GM20431 (cell line): ENCODE results near the gene ZNF587B.
"Not testable (repeated sequence)": the region's sequence is repeated elsewhere in the genome, so short reads cannot be mapped to it uniquely, and the experiment has no call there.

Experiments
- in situ Hi-C: fragments of 300-500 bp; cut with MseI, MboI; formaldehyde crosslinking; loops from one replicate; pipeline ENCODE4 v1.15.0; 2020; ENCODE audit warnings: low sequenced_read_pairs; ENCODE audit not compliant: unreplicated experiment

The ZNF587B gene

DNA sequence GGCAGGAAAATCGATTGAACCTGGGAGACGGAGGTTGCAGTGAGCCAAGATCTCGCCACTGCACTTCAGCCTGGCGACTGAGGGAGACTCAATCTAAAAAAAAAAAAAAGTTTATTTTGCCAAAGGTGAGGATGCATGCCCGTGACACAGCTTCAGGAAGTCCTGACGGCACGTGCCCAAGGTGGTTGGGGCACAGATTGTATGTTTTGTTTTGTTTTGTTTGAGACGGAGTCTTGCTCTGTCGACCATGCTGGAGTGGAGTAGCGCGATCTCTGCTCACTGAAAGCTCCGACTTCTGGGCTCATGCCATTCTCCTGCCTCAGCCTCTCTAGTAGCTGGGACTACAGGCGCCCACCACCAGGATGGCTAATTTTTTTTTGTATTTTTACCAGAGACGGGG lies 12.1 kb upstream of the ZNF587B start:
- in situ Hi-C loops: no loop called here

DNA sequence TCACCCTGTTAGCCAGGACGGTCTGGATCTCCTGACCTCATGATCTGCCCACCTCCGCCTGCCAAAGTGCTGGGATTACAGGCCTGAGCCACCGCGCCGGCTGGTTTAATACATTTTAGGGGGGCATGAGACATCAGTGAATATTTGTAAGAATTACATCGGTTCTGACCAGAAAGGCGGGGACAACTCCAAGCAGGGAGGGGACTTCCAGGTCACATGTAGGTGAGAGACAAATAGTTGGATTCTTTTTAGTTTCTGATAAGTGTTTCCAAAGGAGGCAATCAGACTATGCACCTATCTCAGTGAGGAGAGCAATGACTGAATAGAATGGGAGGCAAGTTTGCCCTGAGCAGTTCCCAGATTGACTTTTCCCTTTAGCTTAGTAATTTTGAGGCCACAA lies 11.7 kb upstream of the ZNF587B start:
- in situ Hi-C loops: no loop called here

DNA sequence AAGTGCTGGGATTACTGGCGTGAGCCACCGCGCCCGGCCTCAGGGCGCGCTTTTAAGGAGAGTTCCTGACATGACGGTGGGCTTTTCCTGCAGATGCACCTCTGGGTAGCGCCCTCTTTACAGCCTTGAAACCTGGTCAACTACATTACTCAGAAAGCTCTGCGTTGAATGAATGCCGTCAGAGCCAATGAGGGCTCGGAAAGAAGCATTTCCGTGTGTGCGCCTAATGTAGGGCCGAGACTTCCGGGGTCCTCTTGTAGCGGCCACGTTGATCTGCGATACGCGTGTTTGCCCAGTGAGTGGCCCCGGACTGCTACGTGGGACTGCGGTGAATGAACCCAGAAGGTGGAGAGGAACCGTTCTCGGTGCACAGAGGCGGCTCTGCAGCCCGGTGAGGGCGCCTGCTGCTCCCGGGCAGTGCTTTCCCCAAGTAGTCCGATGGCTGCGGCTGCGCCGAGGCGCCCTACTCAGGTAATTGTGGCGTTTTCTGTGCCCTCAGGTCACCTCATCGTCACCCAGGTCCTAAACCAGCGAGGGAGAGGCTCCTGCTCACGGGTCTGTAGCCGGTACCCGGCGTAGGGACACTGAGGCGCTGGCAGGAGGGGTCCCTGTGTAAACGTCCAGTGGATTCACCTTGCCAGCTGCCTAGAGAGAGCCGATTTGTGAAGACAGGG lies 10.5 kb upstream of the ZNF587B start:
- in situ Hi-C loops: no loop called here

GRCh38 chr19:57820599-57820998 lies 9.5 kb upstream of the ZNF587B start:
- in situ Hi-C loops: no loop called here

GRCh38 chr19:57821095-57821494 lies 9.0 kb upstream of the ZNF587B start:
- in situ Hi-C loops: not testable (repeated sequence)

- in situ Hi-C loops: not testable (repeated sequence)
Measured at GRCh38 chr19:57821501-57821900, 8.6 kb upstream of the ZNF587B start.

DNA sequence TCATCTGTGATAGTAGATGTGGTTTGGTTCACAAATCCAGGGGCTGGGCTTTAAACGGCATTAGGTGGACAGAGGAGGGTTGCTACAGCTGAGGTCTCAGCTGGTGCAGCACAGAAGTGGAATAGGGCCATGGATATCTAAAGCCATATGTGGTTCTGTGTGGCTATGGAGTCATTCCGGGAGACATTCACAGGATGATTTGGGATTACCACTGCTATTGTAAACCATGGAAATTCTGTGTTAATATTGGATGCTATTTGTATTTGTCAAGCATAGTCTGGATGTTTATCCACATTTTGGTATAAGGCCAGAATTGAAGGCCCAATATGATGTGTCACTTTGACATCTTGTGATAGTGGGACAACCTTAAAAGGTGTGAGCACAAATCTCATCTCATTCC lies 6.9 kb upstream of the ZNF587B start:
- in situ Hi-C loops: not testable (repeated sequence)

GRCh38 chr19:57823608-57824007 lies 6.5 kb upstream of the ZNF587B start:
- in situ Hi-C loops: not testable (repeated sequence)

- in situ Hi-C loops: no loop called here
Measured at GRCh38 chr19:57825511-57825910, 4.6 kb upstream of the ZNF587B start.

DNA sequence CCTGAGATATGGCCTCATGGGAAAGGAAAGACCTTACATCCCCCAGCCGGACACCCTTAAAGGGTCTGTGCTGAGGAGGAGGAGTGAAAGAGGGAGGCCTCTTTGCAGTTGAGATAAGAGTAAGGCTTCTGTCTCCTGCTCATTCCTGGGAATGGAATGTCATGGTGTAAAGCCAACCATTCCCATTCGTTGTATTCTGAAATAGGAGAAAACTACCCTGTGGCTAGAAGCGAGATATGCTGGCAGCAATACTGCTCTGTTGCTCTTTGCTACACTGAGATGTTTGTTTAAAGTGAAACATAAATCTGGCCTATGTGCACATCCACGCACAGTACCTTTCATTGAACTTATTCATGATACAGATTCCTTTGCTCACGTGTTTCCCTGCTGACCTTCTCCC lies 783 bp upstream of the ZNF587B start:
- in situ Hi-C loops: no loop called here

DNA sequence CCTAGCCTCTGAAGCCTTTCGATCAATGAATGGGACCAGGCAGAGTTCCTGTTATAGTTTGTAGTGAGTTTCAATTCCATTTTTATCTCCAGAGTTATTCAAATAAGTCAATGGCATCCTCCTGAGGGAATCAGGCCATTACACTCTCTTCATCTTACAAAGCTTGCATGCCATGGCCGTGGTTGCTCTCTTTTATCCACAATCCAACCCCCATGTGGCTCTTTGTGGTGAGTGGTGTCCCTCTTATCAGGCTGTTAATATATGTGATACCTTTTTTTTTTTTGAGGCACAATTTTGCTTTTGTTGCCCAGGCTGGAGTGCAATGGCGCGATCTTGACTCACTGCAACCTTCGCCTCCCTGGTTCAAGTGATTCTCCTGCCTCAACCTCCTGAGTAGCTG lies 6.9 kb downstream of the ZNF587B start:
- in situ Hi-C loops: not testable (repeated sequence)

DNA sequence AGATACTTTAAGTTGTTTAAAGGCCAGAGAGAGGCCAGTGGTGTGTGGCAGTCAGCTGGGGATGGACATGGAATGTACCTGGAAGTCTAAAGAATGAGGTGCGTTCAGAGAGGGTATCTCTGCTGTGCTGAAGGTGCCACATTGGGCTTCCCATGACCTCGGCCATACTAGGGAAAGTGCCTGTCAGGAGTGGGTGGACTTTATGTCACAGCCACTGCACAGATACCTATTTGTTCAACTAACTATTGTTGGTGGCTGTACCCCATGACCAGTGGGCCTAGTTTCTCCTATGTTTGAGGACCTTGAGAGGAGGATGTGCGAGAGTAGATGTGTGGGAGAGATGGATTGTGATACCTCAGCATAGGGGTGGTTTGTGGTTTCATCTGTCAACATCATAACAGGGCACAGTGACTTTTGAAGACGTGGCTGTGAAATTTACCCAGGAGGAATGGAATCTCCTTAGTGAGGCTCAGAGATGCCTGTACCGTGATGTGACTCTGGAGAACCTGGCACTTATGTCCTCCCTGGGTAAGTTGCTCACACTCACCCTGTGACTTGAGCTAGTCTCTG lies 8.6 kb downstream of the ZNF587B start:
- in situ Hi-C loops: not testable (repeated sequence)

DNA sequence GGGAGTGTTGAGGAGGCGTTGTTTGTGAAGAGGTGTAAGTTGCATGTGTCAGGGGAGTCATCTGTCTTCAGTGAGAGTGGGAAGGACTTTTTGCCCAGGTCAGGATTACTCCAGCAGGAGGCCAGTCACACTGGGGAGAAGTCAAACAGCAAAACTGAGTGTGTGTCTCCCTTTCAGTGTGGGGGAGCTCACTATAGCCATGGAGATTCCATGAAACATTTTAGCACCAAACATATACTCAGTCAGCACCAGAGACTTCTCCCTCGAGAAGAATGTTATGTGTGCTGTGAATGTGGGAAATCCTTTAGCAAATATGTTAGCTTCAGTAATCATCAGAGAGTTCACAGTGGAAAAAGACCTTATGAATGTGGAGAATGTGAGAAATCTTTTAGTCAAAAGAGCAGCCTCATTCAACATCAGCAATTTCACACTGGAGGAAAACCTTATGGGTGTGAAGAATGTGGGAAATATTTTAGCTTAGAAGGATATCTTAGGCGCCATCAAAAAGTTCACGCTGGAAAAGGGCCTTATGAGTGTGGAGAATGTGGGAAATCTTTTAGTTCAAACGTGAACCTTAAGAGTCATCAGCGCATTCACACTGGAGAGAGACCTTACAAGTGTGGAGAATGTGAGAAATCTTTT lies 11.1 kb downstream of the ZNF587B start:
- in situ Hi-C loops: no loop called here

DNA sequence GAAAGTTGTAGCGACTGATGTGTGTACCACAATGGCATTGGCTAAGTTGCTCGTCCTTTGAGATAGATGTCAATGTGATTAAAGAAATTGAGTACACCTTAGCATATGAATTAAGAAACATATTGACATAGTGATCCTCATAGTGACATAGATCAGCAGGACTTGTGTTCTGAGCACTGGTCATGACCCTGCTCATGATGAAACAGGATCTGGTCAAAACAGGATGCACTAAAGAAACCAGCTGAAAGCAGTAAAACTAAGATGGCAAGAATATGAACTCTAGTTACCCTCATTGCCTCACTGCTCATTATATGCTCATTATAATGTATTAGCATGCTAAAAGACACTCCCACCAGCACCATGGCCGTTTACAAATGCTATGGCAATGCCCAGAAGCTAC lies 17.1 kb downstream of the ZNF587B start:
- in situ Hi-C loops: not testable (repeated sequence)

DNA sequence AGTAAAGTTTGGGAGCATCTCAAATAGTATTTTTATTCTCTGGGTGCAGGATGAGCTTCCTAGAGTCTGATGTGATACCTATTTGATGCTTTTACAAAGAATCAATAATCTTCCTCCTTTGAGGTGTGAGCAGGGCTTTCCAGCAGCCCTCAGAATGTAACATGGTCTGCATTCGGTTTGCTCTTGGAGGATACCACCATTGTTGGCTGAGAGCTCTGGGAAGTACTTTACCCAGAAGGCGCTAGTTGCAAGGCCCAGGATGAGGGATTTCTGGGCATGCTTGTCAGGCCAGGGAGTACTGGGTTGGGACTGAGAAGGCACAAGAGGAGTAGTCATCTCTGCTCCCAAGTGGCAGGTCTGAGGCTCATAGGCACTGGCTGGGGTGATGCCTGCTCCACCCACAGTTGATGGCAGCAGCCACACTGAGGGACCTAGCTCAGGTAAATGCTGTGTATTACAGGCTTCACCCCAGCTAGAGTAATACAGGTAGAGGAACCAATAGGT lies 19.1 kb downstream of the ZNF587B start:
- in situ Hi-C loops: not testable (repeated sequence)

- in situ Hi-C loops: not testable (repeated sequence)
Measured at GRCh38 chr19:57849666-57850473, 19.8 kb downstream of the ZNF587B start, which contains the start of gene ZNF587. Gene ZNF587, plus strand, starts transcription at chr19:57849859. Its CDS starts 180 bp downstream, at chr19:57850039.

- in situ Hi-C loops: no loop called here
Measured at GRCh38 chr19:57850553-57851017, 20.5 kb downstream of the ZNF587B start.

DNA sequence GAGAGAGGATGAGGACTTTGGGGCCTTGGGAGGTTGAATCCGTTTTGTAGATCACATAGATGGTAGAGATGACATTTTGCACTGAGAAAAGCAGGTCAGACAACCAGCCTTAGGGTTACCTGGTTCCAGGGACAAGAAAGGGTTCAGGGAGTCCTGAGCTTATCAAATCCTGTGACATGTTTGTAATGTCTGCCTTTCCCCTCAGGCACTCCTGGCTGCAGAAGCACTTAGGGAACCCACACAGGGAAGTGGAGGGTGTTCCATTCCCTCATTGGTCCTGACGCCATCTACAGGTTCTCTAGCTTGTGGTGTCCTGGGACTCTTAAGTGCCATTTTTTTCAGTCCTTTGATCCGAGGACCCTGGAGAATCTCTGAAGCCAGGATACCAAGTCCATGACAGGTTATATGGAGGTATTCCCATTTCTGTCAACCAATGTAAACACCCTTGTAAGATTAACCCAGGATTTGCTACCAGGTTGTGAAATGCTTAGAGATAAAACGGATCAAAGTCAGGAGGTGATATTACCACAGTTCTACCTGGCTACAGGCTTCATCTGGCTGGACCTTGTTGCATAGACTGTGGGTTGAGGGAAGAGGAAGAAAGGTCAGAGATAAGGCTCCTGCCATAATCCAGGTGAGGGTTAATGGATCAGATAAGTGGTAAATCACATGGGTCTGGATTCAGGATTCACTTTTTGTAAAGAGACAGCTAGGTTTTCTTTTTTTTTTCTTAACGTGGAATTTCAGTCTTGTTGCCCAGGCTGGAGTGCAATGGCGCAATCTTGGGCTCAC lies 21.9 kb downstream of the ZNF587B start:
- in situ Hi-C loops: not testable (repeated sequence)

DNA sequence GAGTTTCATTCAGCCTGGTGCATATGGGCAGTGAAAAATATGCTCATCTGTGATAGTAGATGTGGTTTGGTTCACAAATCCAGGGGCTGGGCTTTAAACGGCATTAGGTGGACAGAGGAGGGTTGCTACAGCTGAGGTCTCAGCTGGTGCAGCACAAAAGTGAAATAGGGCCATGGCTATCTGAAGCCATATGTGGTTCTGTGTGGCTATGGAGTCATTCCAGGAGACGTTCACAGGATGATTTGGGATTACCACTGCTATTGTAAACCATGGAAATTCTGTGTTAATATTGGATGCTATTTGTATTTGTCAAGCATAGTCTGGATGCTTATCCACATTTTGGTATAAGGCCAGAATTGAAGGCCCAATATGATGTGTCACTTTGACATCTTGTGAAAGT lies 24.0 kb downstream of the ZNF587B start:
- in situ Hi-C loops: not testable (repeated sequence)

GRCh38 chr19:57862351-57862750 lies 32.3 kb downstream of the ZNF587B start:
- in situ Hi-C loops: not testable (repeated sequence)
